Endothelial cell of umbilical vein (primary cell): Measurements from ENCODE around the gene SP1. TPM values are rescaled to one million over a fixed set of nuclear protein-coding genes. Genes with fewer than 3 reads are reported as not detected.
"Not testable (repeated sequence)": the region's sequence is repeated elsewhere in the genome, so short reads cannot be mapped to it uniquely, and the experiment has no call there.

ENCODE experiments used
- BruUV-seq: library from RNA; stranded (reverse); fragments of 400-500 nt; replicated peaks from 2 replicates; lab custom pipeline; 2021; lab: Mats Ljungman, UMichigan
- CTCF ChIA-PET: fragments of 300-600, 350-600 bp; sonication (Branson Sonifier 250); formaldehyde crosslinking; loops from one replicate; lab custom pipeline; 2021; ENCODE audit warnings: antibody characterized with exemption, inconsistent platforms; lab: Charles Lee
- POLR2A ChIA-PET: fragments of 300-600, 350-600 bp; sonication (Branson Sonifier 250); formaldehyde crosslinking; loops from one replicate; lab custom pipeline; 2021; ENCODE audit warnings: antibody characterized with exemption, inconsistent platforms; lab: Charles Lee
- DNase-seq: peaks from one replicate; pipeline ENCODE4 v3.0.0-alpha.2; 2011; ENCODE audit warnings: low read depth, low spot score
- FAIRE-seq: peaks from 2 replicates; lab custom pipeline; 2011; peaks lifted over from hg19 to GRCh38; lab: Jason Lieb, UNC
- H2AFZ ChIP-seq: 2 replicates; pipeline ENCODE4 v1.6.0; 2012; ENCODE audit warnings: low read depth, low read length, control low read depth, inconsistent platforms
- H3K27ac ChIP-seq: 2 replicates; pipeline ENCODE4 v1.5.1; 2011; ENCODE audit warnings: low read depth, mild to moderate bottlenecking, control low read depth, low read length, moderate library complexity; ENCODE audit not compliant: insufficient read depth
- H3K27me3 ChIP-seq, 2 experiments: 2 replicates each; pipeline versions ENCODE4 v1.6.0 to v1.6.1; 2011; ENCODE audit warnings: low read length in 2 of 2, mixed read lengths in 1 of 2; ENCODE audit not compliant: control insufficient read depth in 2 of 2, insufficient read depth in 2 of 2
- H3K36me3 ChIP-seq, 2 experiments: 2 replicates in 1 of 2; 3 replicates in 1 of 2; pipeline ENCODE4 v1.5.1; 2011; ENCODE audit warnings: low read length in 2 of 2, mild to moderate bottlenecking in 1 of 2, moderate library complexity in 1 of 2; ENCODE audit not compliant: control insufficient read depth in 2 of 2, insufficient read depth in 2 of 2; ENCODE audit errors: extremely low read depth in 1 of 2
- H3K4me1 ChIP-seq: 3 replicates; pipeline ENCODE4 v1.5.1; 2011; ENCODE audit warnings: mild to moderate bottlenecking, low read length; ENCODE audit not compliant: control insufficient read depth, insufficient read depth; ENCODE audit errors: extremely low read depth
- H3K4me2 ChIP-seq: 2 replicates; pipeline ENCODE4 v1.6.1; 2011; ENCODE audit warnings: low read length, control low read depth, mixed read lengths; ENCODE audit not compliant: insufficient read depth
- H3K4me3 ChIP-seq, 3 experiments: fragments of 200-600 bp in 1 of 3; sonication (generic), shearing (Covaris generic) in 1 of 3; replicated peaks in 1 of 3; 2 replicates each; pipeline ENCODE4 v1.5.1; 2011 to 2016; ENCODE audit warnings: control low read depth in 3 of 3, low read length in 3 of 3, mild to moderate bottlenecking in 2 of 3, inconsistent platforms in 1 of 3, low read depth in 1 of 3, moderate library complexity in 1 of 3; ENCODE audit not compliant: insufficient read depth in 1 of 3
- H3K79me2 ChIP-seq: 2 replicates; pipeline ENCODE4 v1.6.0; 2012; ENCODE audit warnings: low read length, inconsistent platforms; ENCODE audit not compliant: control insufficient read depth, insufficient read depth
- H3K9ac ChIP-seq: replicated peaks from 2 replicates; pipeline ENCODE3; 2011; ENCODE audit warnings: low read length, control low read depth; ENCODE audit not compliant: insufficient read depth; ENCODE audit errors: extremely low read depth
- H3K9me1 ChIP-seq: replicated peaks from 3 replicates; pipeline ENCODE4 v1.6.0; 2011; ENCODE audit warnings: mild to moderate bottlenecking, low read length; ENCODE audit not compliant: control insufficient read depth, insufficient read depth; ENCODE audit errors: extremely low read depth
- H3K9me3 ChIP-seq: replicated peaks from 2 replicates; pipeline ENCODE4 v1.5.1; 2012; ENCODE audit warnings: low read length, inconsistent platforms; ENCODE audit not compliant: control insufficient read depth, insufficient read depth
- H4K20me1 ChIP-seq: replicated peaks from 2 replicates; pipeline ENCODE3; 2011; ENCODE audit warnings: mild to moderate bottlenecking, low read length; ENCODE audit not compliant: control insufficient read depth, insufficient read depth; ENCODE audit errors: extremely low read depth
- dilution Hi-C: fragments of 300-500 bp; cut with MboI; formaldehyde crosslinking; loops from one replicate; pipeline ENCODE4 v1.15.0; 2019; ENCODE audit warnings: low sequenced_read_pairs; ENCODE audit not compliant: extremely low pct_ligation_motif_present
- intact Hi-C: fragments of 100-400 bp; cut with micrococcal nuclease; formaldehyde crosslinking; loops from one replicate; pipeline ENCODE4 v1.10.0; 2022
- polyA plus RNA-seq, 4 experiments: library from polyadenylated mRNA; depleted of rRNA in 3 of 4; stranded (reverse) in 3 of 4; unstranded in 1 of 4; fragments of >200 nt; gene quantifications; 2 replicates each; pipeline versions ENCODE4 v1.2.1 to v1.2.3, GENCODE V29; 2011 to 2012; ENCODE audit warnings: missing spikeins in 1 of 4
- total RNA-seq: library from RNA; stranded (reverse); gene quantifications from 2 replicates; pipeline ENCODE4 v1.2.3, GENCODE V29; 2021

The SP1 gene
- total and polyA plus RNA-seq, 2 donors (not counting 3 experiments of a cell fraction or from before 2014, with no cell fraction given), result 34.8 to 56.3 TPM

DNA sequence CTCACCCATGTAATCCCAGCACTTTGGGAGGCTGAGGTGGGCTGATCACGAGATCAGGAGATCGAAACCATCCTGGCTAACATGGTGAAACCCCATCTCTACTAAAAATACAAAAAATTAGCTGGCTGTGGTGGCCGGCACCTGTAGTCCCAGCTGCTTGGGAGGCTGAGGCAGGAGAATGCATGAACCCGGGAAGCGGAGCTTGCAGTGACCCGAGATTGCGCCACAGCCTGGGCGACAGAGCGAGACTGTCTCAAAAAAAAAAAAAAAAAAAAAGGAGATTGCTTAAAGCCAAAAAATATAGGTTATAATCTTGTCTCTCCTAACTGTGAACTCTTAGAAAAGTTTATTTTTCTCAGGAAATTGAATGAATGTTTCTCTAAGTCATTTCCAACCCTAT lies 55.4 kb downstream of the SP1 start:
- H3K4me1 ChIP-seq, H3K27ac ChIP-seq, H3K79me2 ChIP-seq, H4K20me1 ChIP-seq, H3K9me1 ChIP-seq, CTCF ChIA-PET, H3K9me3 ChIP-seq, FAIRE-seq, dilution Hi-C loops, H3K36me3 ChIP-seq, DNase-seq, POLR2A ChIA-PET, H2AFZ ChIP-seq, H3K4me3 ChIP-seq, BruUV-seq, intact Hi-C loops, H3K27me3 ChIP-seq, H3K4me2 ChIP-seq, H3K9ac ChIP-seq: not testable (repeated sequence)

- intact Hi-C loops, DNase-seq, POLR2A ChIA-PET, FAIRE-seq, H3K9ac ChIP-seq, H3K4me2 ChIP-seq, H4K20me1 ChIP-seq, H3K36me3 ChIP-seq, H3K27me3 ChIP-seq, H3K27ac ChIP-seq, H3K9me1 ChIP-seq, BruUV-seq, dilution Hi-C loops, H3K9me3 ChIP-seq, H3K4me3 ChIP-seq, H2AFZ ChIP-seq: not testable (repeated sequence)
- CTCF ChIA-PET, result interaction anchor here (0.6 to 1.9 kb wide), 5 partner anchors 8 to 119 kb away, joined by 3 to 5 read pairs (median 5); partner anchors contain the start of gene AAAS
- H3K79me2 ChIP-seq, result peaks cover 16% of the 10 kb centered on the region
- peaks cover 12% of the 10 kb centered on the region for H3K4me1 ChIP-seq
These were observed 59.6 kb downstream of the SP1 start for GRCh38 chr12:53439582-53439981.
